SU-DHL-6 (cell line): ENCODE measurements around the gene PF4V1.

ENCODE experiments used
- CTCF ChIP-seq: fragments of 200-600 bp; sonication (generic); IDR thresholded peaks from one replicate; pipeline ENCODE4 v1.5.1; 2017; ENCODE audit warnings: antibody characterized with exemption, mild to moderate bottlenecking, low read length, moderate library complexity; ENCODE audit not compliant: insufficient read depth, poor library complexity, severe bottlenecking
- EZH2phosphoT487 ChIP-seq: fragments of 200-600 bp; sonication (generic), shearing (Covaris generic); conservative IDR thresholded peaks from 2 replicates; pipeline ENCODE4 v1.6.1; 2018; ENCODE audit warnings: mild to moderate bottlenecking, antibody characterized with exemption, low read length, moderate library complexity, mixed read lengths

- TF ChIP-seq CTCF (no peak), EZH2phosphoT487 (no peak)
Observed at GRCh38 chr4:73864961-73865360, 11.9 kb downstream of the PF4V1 start.
